ENCODE measurements around the gene LCAT.
"Not testable (repeated sequence)": the region's sequence is repeated elsewhere in the genome, so short reads cannot be mapped to it uniquely, and the experiment has no call there.

DNA sequence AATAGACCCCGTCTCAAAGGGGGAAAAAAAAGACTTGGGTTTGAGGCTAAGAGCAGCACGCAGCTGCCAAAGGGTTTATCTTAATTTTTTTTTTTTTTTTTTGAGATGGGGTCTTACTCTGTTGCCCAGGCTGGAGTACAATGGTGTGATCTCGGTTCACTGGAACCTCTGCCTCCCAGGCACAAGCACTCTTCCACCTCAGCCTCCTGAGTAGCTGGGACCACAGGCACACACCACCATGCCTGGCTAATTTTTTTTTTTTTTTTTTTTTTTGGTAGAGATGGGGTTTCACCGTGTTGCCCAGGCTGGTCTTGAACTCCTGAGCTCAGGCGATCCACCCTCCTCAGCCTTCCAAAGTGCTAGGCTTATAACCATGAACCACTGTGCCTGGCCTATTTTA is 6.2 kb downstream of the LCAT start:
- not testable (repeated sequence) for TF ChIP-seq CTCF, POLR2AphosphoS5 (IDR thresholded peaks at IDR 0.05)

Measured in gastroesophageal sphincter (tissue), 3 donors.